NOMO-1 treated with DMSO at 0.1 percent for 48 hours (cell line): ENCODE data around the gene E2F3.
"Not testable (repeated sequence)": the region's sequence is repeated elsewhere in the genome, so short reads cannot be mapped to it uniquely, and the experiment has no call there.

ENCODE experiments used
- DNase-seq: peaks from one replicate; lab custom pipeline; 2025; ENCODE audit not compliant: unreplicated experiment; lab: John Stamatoyannopoulos, UW

The E2F3 gene

GRCh38 chr6:20464847-20465246 is 63.2 kb downstream of the E2F3 start:
- no peak for DNase-seq

GRCh38 chr6:20465616-20466015 is 63.9 kb downstream of the E2F3 start:
- DNase-seq: not testable (repeated sequence)

- DNase-seq: no peak
These were observed 65.8 kb downstream of the E2F3 start for GRCh38 chr6:20467437-20467836.

GRCh38 chr6:20468209-20468608 is 66.5 kb downstream of the E2F3 start:
- DNase-seq: no peak

- DNase-seq: no peak
These were observed 71.1 kb downstream of the E2F3 start for GRCh38 chr6:20472748-20473147.

GRCh38 chr6:20473518-20473917 is 71.8 kb downstream of the E2F3 start:
- DNase-seq: no peak

- peak; percentile 65 for DNase-seq
These were observed 73.3 kb downstream of the E2F3 start for GRCh38 chr6:20474874-20475542.

GRCh38 chr6:20476501-20477043 is 74.9 kb downstream of the E2F3 start:
- no peak for DNase-seq

GRCh38 chr6:20477485-20477884 is 75.8 kb downstream of the E2F3 start:
- DNase-seq: no peak

- DNase-seq: no peak
These were observed 77.4 kb downstream of the E2F3 start for GRCh38 chr6:20479060-20479459.

GRCh38 chr6:20479526-20479925 is 77.8 kb downstream of the E2F3 start:
- DNase-seq: no peak

GRCh38 chr6:20481281-20481680 is 79.6 kb downstream of the E2F3 start:
- no peak for DNase-seq

- peak; percentile 84 for DNase-seq
These were observed 82.3 kb downstream of the E2F3 start for GRCh38 chr6:20483887-20484497.

- no peak for DNase-seq
These were observed 85.0 kb downstream of the E2F3 start for GRCh38 chr6:20486641-20487040.

GRCh38 chr6:20487669-20488375 is 86.1 kb downstream of the E2F3 start:
- DNase-seq: no peak

GRCh38 chr6:20490591-20490990 is 88.9 kb downstream of the E2F3 start:
- no peak for DNase-seq

GRCh38 chr6:20492099-20492498 is 90.4 kb downstream of the E2F3 start:
- no peak for DNase-seq

- DNase-seq: peak; percentile 11
These were observed 95.7 kb downstream of the E2F3 start for GRCh38 chr6:20497216-20498040.

- no peak for DNase-seq
These were observed 96.3 kb downstream of the E2F3 start for GRCh38 chr6:20498041-20498385.

GRCh38 chr6:20509212-20509611 is 107.5 kb downstream of the E2F3 start:
- no peak for DNase-seq

GRCh38 chr6:20511852-20512251 is 110.2 kb downstream of the E2F3 start:
- no peak for DNase-seq
